Central memory CD8-positive, alpha-beta T cell (primary cell): ENCODE data around the gene ZNF32.
"Not testable (repeated sequence)": the region's sequence is repeated elsewhere in the genome, so short reads cannot be mapped to it uniquely, and the experiment has no call there.

ENCODE experiments used
- ATAC-seq: fragments of 150-1000 bp; cut with Tn5 transposase; replicated peaks from 2 replicates; pipeline ENCODE4 v1.10.0; 2022; ENCODE audit warnings: mild to moderate bottlenecking, moderate FRiP score, moderate number of reproducible peaks; ENCODE audit not compliant: poor library complexity, severe bottlenecking; ENCODE audit errors: extremely low read depth
- DNase-seq, 2 donors: peaks; one replicate each; pipeline ENCODE4 v3.0.0; 2021; ENCODE audit warnings: low spot score in 2 of 2
- H3K27ac Mint-ChIP-seq: one replicate; pipeline ENCODE4 v1.8.0; 2022; ENCODE audit warnings: low read depth, mild to moderate bottlenecking, moderate library complexity, mixed read lengths
- H3K27me3 Mint-ChIP-seq: one replicate; pipeline ENCODE4 v1.8.0; 2022; ENCODE audit warnings: mixed read lengths
- H3K36me3 Mint-ChIP-seq: one replicate; pipeline ENCODE4 v1.8.0; 2022; ENCODE audit warnings: mild to moderate bottlenecking, moderate library complexity, mixed read lengths; ENCODE audit not compliant: insufficient read depth
- H3K4me1 Mint-ChIP-seq: one replicate; pipeline ENCODE4 v1.8.0; 2022; ENCODE audit warnings: mixed read lengths
- H3K4me3 Mint-ChIP-seq: one replicate; pipeline ENCODE4 v1.8.0; 2022; ENCODE audit warnings: mild to moderate bottlenecking, moderate library complexity, mixed read lengths
- H3K9me3 Mint-ChIP-seq: one replicate; pipeline ENCODE4 v1.8.0; 2022; ENCODE audit warnings: mixed read lengths

The ZNF32 gene

DNA sequence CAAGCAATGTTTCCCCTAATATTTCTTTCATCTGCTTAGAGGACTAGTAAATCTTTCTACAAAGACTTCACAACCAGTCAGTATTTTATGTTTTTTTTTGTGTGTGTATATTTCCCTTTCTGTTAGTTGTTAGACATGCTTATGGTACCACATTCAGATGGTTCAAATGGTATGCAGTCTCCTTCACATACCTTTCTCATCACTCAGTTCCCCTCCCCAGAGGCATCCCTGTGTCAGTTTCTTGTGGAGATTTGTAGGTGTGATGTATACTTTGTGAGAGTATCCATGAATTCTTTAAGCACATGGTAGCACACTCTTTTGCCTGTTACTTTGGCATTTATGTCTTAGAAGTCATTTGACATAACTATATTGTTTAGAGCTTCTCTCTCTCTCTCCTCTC, 38.0 kb downstream of the ZNF32 start:
- no peak overlapping the region for H3K4me3 Mint-ChIP-seq
- no peak overlapping the region for H3K27ac Mint-ChIP-seq
- peaks cover 23% of the 10 kb centered on the region for H3K4me1 Mint-ChIP-seq
- H3K9me3 Mint-ChIP-seq = no peaks in the 10 kb centered on the region
- H3K27me3 Mint-ChIP-seq = no peaks in the 10 kb centered on the region
- peaks cover 19% of the 10 kb centered on the region for H3K36me3 Mint-ChIP-seq
- no peak for ATAC-seq
- DNase-seq = no peak

- Mint-ChIP-seq H3K9me3 (no peaks in the 10 kb centered on the region), H3K36me3 (peaks cover 11% of the 10 kb centered on the region), H3K27ac (peak overlapping the region; percentile 38), H3K27me3 (no peaks in the 10 kb centered on the region), H3K4me3 (peak overlapping the region; percentile 79), H3K4me1 (peaks cover 23% of the 10 kb centered on the region)
- no peak for DNase-seq
- no peak for ATAC-seq
These were observed 41.5 kb downstream of the ZNF32 start for GRCh38 chr10:43607199-43607573.

DNA sequence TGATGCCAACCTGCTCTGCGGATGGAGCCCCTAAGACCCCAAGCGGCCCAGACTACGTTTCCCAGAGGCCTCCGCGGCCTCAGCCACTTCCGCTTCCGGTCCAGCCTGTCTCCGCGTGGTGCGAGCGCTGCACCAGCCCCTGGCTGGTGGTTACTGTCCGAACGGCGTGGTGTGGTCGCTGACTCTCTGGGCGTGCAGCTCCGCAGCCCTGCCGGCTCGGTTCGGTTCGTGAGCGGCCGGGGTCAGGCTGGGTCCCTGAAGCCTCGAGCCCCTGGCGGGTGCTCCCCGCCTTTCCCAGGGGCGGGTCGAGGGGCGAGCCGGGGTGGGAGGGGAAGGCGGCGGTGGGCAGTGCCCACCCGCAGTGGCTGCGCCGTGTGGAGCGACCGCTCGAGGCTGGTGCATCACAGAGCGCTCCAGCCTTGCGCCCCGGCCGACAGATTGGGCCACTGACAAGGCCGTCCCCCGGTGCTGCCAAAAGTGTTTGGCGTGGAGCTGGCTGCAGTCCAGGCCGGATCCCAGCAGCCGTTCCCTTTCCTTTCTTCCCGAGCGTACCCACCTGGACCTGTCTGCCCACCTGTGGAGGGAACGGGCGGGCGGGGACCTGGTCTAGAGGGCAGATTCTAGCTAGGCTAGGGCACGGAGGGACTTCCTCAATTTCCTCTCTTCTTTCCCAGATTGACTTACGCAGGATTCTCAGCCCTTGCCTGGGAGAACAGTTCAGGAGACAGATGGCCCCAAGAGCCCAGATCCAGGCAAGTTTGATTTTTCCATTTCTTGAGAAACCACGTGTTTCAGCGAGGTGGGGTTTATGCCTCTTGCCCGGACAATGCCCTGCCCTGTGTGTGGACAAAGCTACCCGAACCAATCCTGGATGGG, 42.1 kb downstream of the ZNF32 start, which contains the start of gene ZNF485:
ZNF485 (plus strand) TSS at position 116 of the 876 bp plus-strand sequence; CDS start at position 729, 613 bp downstream.
- Mint-ChIP-seq H3K4me1 (peaks cover 23% of the 10 kb centered on the region), H3K9me3 (no peaks in the 10 kb centered on the region), H3K27me3 (no peaks in the 10 kb centered on the region), H3K36me3 (peaks cover 11% of the 10 kb centered on the region), H3K27ac (peak within 1 kb of the TSS; percentile 58), H3K4me3 (peak within 1 kb of the TSS; percentile 79)
- ATAC-seq = peak; percentile 86
- DNase-seq = peak in 1 of 2 donors; percentile 35

- Mint-ChIP-seq H3K27ac (peak overlapping the region; percentile 58), H3K4me3 (peak overlapping the region; percentile 79), H3K4me1 (peaks cover 23% of the 10 kb centered on the region), H3K36me3 (peaks cover 10% of the 10 kb centered on the region), H3K9me3 (no peaks in the 10 kb centered on the region), H3K27me3 (no peaks in the 10 kb centered on the region)
- ATAC-seq (no peak), DNase-seq (no peak)
These were observed 42.8 kb downstream of the ZNF32 start for GRCh38 chr10:43605850-43606322.

DNA sequence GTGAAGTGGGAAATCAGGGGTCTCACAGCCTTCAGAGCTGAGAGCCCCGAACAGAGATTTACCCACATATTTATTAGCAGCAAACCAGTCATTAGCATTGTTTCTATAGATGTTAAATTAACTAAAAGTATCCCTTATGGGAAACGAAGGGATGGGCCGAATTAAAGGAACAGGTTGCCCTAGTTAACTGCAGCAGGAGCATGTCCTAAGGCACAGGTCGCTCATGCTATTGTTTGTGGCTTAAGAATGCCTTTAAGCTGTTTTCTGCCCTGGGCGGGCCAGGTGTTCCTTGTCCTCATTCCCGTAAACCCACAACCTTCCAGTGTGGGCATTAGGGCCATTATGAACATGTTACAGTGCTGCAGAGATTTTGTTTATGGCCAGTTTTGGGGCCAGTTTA, 47.1 kb downstream of the ZNF32 start:
- H3K4me3 Mint-ChIP-seq, H3K9me3 Mint-ChIP-seq, H3K36me3 Mint-ChIP-seq, H3K27me3 Mint-ChIP-seq, ATAC-seq, H3K27ac Mint-ChIP-seq, DNase-seq: not testable (repeated sequence)
- peaks cover 20% of the 10 kb centered on the region for H3K4me1 Mint-ChIP-seq

DNA sequence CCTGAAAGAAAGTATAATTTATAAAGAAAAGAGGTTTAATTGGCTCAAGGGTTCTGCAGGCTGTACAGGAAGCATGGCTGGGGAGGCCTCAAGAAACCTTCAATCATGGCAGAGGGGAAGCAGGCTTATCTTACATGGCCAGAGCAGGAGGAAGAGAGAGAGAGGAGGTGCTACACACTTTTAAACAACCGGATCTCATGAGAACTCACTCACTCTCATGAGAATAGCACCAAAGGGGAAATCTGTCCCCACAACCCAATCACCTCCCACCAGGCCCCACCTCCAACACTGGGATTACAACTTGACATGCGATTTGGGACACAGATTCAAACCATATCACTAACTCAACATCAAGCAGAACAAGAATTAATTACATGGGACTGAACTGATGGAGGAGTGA, 49.3 kb downstream of the ZNF32 start:
- H3K27me3 Mint-ChIP-seq = no peaks in the 10 kb centered on the region
- peaks cover 36% of the 10 kb centered on the region for H3K4me1 Mint-ChIP-seq
- ATAC-seq = no peak
- DNase-seq = no peak
- H3K27ac Mint-ChIP-seq = no peak overlapping the region
- H3K36me3 Mint-ChIP-seq = peaks cover 3% of the 10 kb centered on the region
- H3K4me3 Mint-ChIP-seq = no peak overlapping the region
- no peaks in the 10 kb centered on the region for H3K9me3 Mint-ChIP-seq

DNA sequence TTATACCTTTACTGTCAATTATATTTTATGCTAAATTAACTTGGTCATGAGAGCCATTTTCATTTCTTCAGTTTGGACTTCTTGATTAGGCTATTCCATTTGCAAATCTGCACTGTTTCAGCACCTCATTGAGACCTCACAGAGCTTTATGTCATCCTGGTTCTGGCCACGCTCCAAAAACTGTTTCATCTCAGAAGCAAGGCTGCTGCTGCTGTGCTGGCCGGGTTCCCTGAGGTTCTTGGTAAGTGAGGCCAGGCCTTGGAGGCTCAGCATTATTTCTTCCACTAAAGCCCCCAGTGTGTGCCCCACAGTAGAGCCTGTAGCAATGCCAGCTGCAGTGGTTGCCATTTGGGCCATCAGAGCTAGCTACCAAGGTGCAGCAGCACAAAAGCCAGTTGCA, 50.2 kb downstream of the ZNF32 start:
- H3K27ac Mint-ChIP-seq = no peak overlapping the region
- no peak for ATAC-seq
- H3K9me3 Mint-ChIP-seq = no peaks in the 10 kb centered on the region
- peaks cover 3% of the 10 kb centered on the region for H3K36me3 Mint-ChIP-seq
- H3K27me3 Mint-ChIP-seq = no peaks in the 10 kb centered on the region
- peaks cover 41% of the 10 kb centered on the region for H3K4me1 Mint-ChIP-seq
- DNase-seq = no peak
- H3K4me3 Mint-ChIP-seq = no peak overlapping the region

DNA sequence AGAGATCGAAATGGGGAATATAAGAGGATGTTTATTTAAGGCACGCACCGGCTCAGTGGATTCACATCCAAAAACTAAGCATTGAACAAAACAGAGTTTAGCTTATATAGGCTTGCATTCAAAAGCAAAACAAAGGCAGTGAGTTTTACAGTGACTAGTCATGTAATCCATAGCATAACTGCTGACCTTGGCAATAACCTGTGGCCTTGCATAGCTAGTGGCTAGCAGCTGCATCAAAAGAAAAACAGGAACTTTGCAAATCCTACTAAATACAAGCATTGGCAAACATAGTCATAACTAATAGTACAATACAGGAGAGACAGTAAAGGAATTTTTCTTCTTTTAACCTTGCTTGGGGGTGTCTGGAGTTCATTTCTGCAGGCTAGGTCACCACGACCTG, 52.1 kb downstream of the ZNF32 start:
- no peak for DNase-seq
- Mint-ChIP-seq H3K4me3 (no peak overlapping the region), H3K9me3 (no peaks in the 10 kb centered on the region), H3K27ac (peak overlapping the region; percentile 77), H3K4me1 (peaks cover 41% of the 10 kb centered on the region), H3K27me3 (no peaks in the 10 kb centered on the region), H3K36me3 (peaks cover 3% of the 10 kb centered on the region)
- ATAC-seq = no peak

GRCh38 chr10:43595739-43596298, 52.9 kb downstream of the ZNF32 start:
- Mint-ChIP-seq H3K4me3 (peak overlapping the region; percentile 75), H3K9me3 (no peaks in the 10 kb centered on the region), H3K27me3 (no peaks in the 10 kb centered on the region), H3K27ac (peak overlapping the region; percentile 77), H3K36me3 (peaks cover 3% of the 10 kb centered on the region), H3K4me1 (peaks cover 41% of the 10 kb centered on the region)
- DNase-seq (no peak), ATAC-seq (peak; percentile 73)

- peaks cover 41% of the 10 kb centered on the region for H3K4me1 Mint-ChIP-seq
- no peaks in the 10 kb centered on the region for H3K9me3 Mint-ChIP-seq
- no peaks in the 10 kb centered on the region for H3K27me3 Mint-ChIP-seq
- no peak for DNase-seq
- H3K27ac Mint-ChIP-seq = peak overlapping the region; percentile 77
- peak overlapping the region; percentile 75 for H3K4me3 Mint-ChIP-seq
- peak; percentile 74 for ATAC-seq
- peaks cover 3% of the 10 kb centered on the region for H3K36me3 Mint-ChIP-seq
These were observed 53.6 kb downstream of the ZNF32 start for GRCh38 chr10:43594944-43595589.
